Keratinocyte (primary cell): Measurements from ENCODE around the gene S1PR2. TPM values are rescaled to one million over a fixed set of nuclear protein-coding genes. Genes with fewer than 3 reads are reported as not detected.

Source experiments
- DNase-seq: peaks from one replicate; pipeline ENCODE4 v3.0.0-alpha.2; 2011; ENCODE audit warnings: low read depth, missing footprints, low spot score
- FAIRE-seq: peaks from 2 replicates; lab custom pipeline; 2011; peaks lifted over from hg19 to GRCh38; lab: Jason Lieb, UNC
- H2AFZ ChIP-seq: 2 replicates; pipeline ENCODE4 v1.6.0; 2012; ENCODE audit warnings: low read length, control low read depth, inconsistent platforms; ENCODE audit not compliant: control insufficient read depth
- H3K27ac ChIP-seq: 2 replicates; pipeline ENCODE4 v1.5.1; 2011; ENCODE audit warnings: low read length; ENCODE audit not compliant: control insufficient read depth, insufficient read depth
- H3K27me3 ChIP-seq: 3 replicates; pipeline ENCODE4 v1.6.0; 2011; ENCODE audit warnings: low read length; ENCODE audit not compliant: control insufficient read depth, insufficient read depth; ENCODE audit errors: extremely low read depth
- H3K36me3 ChIP-seq, 2 experiments: 2 replicates in 1 of 2; 3 replicates in 1 of 2; pipeline ENCODE4 v1.5.1; 2011; ENCODE audit warnings: low read length in 2 of 2, mild to moderate bottlenecking in 1 of 2; ENCODE audit not compliant: control insufficient read depth in 2 of 2, insufficient read depth in 2 of 2; ENCODE audit errors: extremely low read depth in 1 of 2
- H3K4me1 ChIP-seq: 3 replicates; pipeline ENCODE4 v1.5.1; 2011; ENCODE audit warnings: low read length; ENCODE audit not compliant: control insufficient read depth, insufficient read depth; ENCODE audit errors: extremely low read depth
- H3K4me2 ChIP-seq: 3 replicates; pipeline ENCODE4 v1.6.0; 2011; ENCODE audit warnings: low read depth, low read length; ENCODE audit not compliant: control insufficient read depth, insufficient read depth; ENCODE audit errors: extremely low read depth
- H3K4me3 ChIP-seq, 3 experiments: fragments of 200-600 bp in 1 of 3; sonication (generic) in 1 of 3; 2 replicates in 2 of 3; 3 replicates in 1 of 3; pipeline ENCODE4 v1.5.1; 2011 to 2016; ENCODE audit warnings: low read length in 3 of 3, mild to moderate bottlenecking in 3 of 3, control low read depth in 2 of 3, inconsistent platforms in 1 of 3, low read depth in 1 of 3, mixed read lengths in 1 of 3, mixed run types in 1 of 3, moderate library complexity in 1 of 3; ENCODE audit not compliant: control insufficient read depth in 2 of 3, insufficient read depth in 2 of 3; ENCODE audit errors: extremely low read depth in 1 of 3
- H3K79me2 ChIP-seq: 2 replicates; pipeline ENCODE4 v1.6.0; 2012; ENCODE audit warnings: low read length; ENCODE audit not compliant: control insufficient read depth, insufficient read depth
- H3K9ac ChIP-seq: 3 replicates; pipeline ENCODE4 v1.6.0; 2011; ENCODE audit warnings: low read length; ENCODE audit not compliant: control insufficient read depth, insufficient read depth; ENCODE audit errors: extremely low read depth
- H3K9me1 ChIP-seq: 3 replicates; pipeline ENCODE4 v1.6.0; 2011; ENCODE audit warnings: low read length; ENCODE audit not compliant: control insufficient read depth, insufficient read depth; ENCODE audit errors: extremely low read depth
- H3K9me3 ChIP-seq: 2 replicates; pipeline ENCODE4 v1.5.1; 2012; ENCODE audit warnings: low read depth, low read length; ENCODE audit not compliant: control insufficient read depth
- H4K20me1 ChIP-seq: 3 replicates; pipeline ENCODE4 v1.6.0; 2011; ENCODE audit warnings: low read length; ENCODE audit not compliant: control insufficient read depth, insufficient read depth; ENCODE audit errors: extremely low read depth
- CTCF ChIP-seq, 3 experiments: IDR thresholded peaks in 1 of 3; conservative IDR thresholded peaks in 1 of 3; optimal IDR thresholded peaks in 1 of 3; 2 replicates in 2 of 3; 3 replicates in 1 of 3; pipeline versions ENCODE3 to v1.5.1; 2011; ENCODE audit warnings: low read length in 3 of 3, mild to moderate bottlenecking in 3 of 3, moderate library complexity in 2 of 3, control low read depth in 1 of 3, inconsistent platforms in 1 of 3; ENCODE audit not compliant: insufficient read depth in 2 of 3; ENCODE audit errors: extremely low read depth in 1 of 3
- EZH2 ChIP-seq: IDR thresholded peaks from one replicate; pipeline ENCODE4 v1.6.1; 2012; ENCODE audit warnings: inconsistent platforms, mild to moderate bottlenecking, low read length, moderate library complexity
- dilution Hi-C: fragments of 300-500 bp; cut with MboI; formaldehyde crosslinking; loops from one replicate; pipeline ENCODE4 v1.7.0; 2020; ENCODE audit warnings: low sequenced_read_pairs; ENCODE audit not compliant: extremely low pct_ligation_motif_present
- polyA plus RNA-seq, 5 experiments: library from polyadenylated mRNA; depleted of rRNA in 3 of 5; stranded (reverse) in 3 of 5; stranded (forward) in 1 of 5; unstranded in 1 of 5; fragments of >200 nt; gene quantifications; 1 replicate in 1 of 5; 2 replicates in 3 of 5; 3 replicates in 1 of 5; pipeline versions ENCODE4 v1.2.1 to v1.2.3, GENCODE V29; 2011 to 2012; ENCODE audit warnings: missing spikeins in 2 of 5, low read depth in 1 of 5, low replicate concordance in 1 of 5

S1PR2 gene
- polyA plus RNA-seq, 1 donor (not counting 4 experiments of a cell fraction or from before 2014, with no cell fraction given) = 1.6 TPM

GRCh38 chr19:10223488-10224213 lies 7.5 kb downstream of the S1PR2 start:
- TF ChIP-seq CTCF (optimal IDR thresholded peaks at IDR 0.05 in 1 of 3, IDR thresholded peaks at IDR 0.05 in 1 of 3, conservative IDR thresholded peaks at IDR 0.05 in 1 of 3; ENCODE audit: extremely low read depth in 1 of 3, insufficient read depth in 2 of 3, low read length in 3 of 3) (no peak), EZH2 (no peak)
- FAIRE-seq = no peak
- dilution Hi-C loops = no loop called here

GRCh38 chr19:10222201-10222890 lies 8.8 kb downstream of the S1PR2 start:
- Histone ChIP-seq H3K9ac (no peak overlapping the region), H3K79me2 (no peaks in the 10 kb centered on the region), H3K9me1 (no peaks in the 10 kb centered on the region), H3K9me3 (no peaks in the 10 kb centered on the region), H3K4me2 (no peak overlapping the region), H4K20me1 (peaks cover 2% of the 10 kb centered on the region), H3K27ac (no peak overlapping the region), H3K27me3 (no peaks in the 10 kb centered on the region), H3K36me3 (no peaks in the 10 kb centered on the region), H2AFZ (no peak overlapping the region), H3K4me1 (no peaks in the 10 kb centered on the region), H3K4me3 (no peak overlapping the region)
- FAIRE-seq (no peak), DNase-seq (no peak)
- dilution Hi-C loops = no loop called here
- TF ChIP-seq CTCF (optimal IDR thresholded peaks at IDR 0.05 in 1 of 3, IDR thresholded peaks at IDR 0.05 in 1 of 3, conservative IDR thresholded peaks at IDR 0.05 in 1 of 3; ENCODE audit: extremely low read depth in 1 of 3, insufficient read depth in 2 of 3, low read length in 3 of 3) (no peak), EZH2 (no peak)

More at GRCh38 chr19:10223488-10224213, 7.5 kb downstream of the S1PR2 start:
- Histone ChIP-seq H3K4me1 (no peaks in the 10 kb centered on the region), H3K27me3 (no peaks in the 10 kb centered on the region), H3K9ac (no peak overlapping the region), H3K4me2 (no peak overlapping the region), H4K20me1 (peaks cover 2% of the 10 kb centered on the region), H3K27ac (no peak overlapping the region), H2AFZ (no peak overlapping the region), H3K36me3 (no peaks in the 10 kb centered on the region), H3K4me3 (no peak overlapping the region), H3K79me2 (no peaks in the 10 kb centered on the region), H3K9me3 (no peaks in the 10 kb centered on the region), H3K9me1 (no peaks in the 10 kb centered on the region)
- no peak for DNase-seq
